Thyroid gland (tissue), 4 donors: ENCODE data around the gene ST7. TPM values are rescaled to one million over a fixed set of nuclear protein-coding genes. Genes with fewer than 3 reads are reported as not detected.

Experiments
- DNase-seq, 2 donors: peaks; one replicate each; pipeline ENCODE4 v3.0.0-alpha.2; 2019
- H3K27ac ChIP-seq, 3 donors: fragments of 200-600 bp; sonication (generic); 1 replicate in 2 of 3; 2 replicates in 1 of 3; pipeline ENCODE4 v1.5.1; 2016 to 2019; ENCODE audit warnings: mild to moderate bottlenecking in 1 of 3, moderate library complexity in 1 of 3
- H3K27me3 ChIP-seq: fragments of 200-600 bp; sonication (generic); one replicate; pipeline ENCODE4 v1.5.1; 2019
- H3K36me3 ChIP-seq, 2 donors: fragments of 200-600 bp; sonication (generic); one replicate each; pipeline ENCODE4 v1.5.1; 2016 to 2019
- H3K4me1 ChIP-seq, 2 donors: fragments of 200-600 bp; sonication (generic); one replicate each; pipeline ENCODE4 v1.5.1; 2017 to 2019
- H3K4me3 ChIP-seq, 3 donors: fragments of 200-600 bp; sonication (generic); replicated peaks in 1 of 3; 1 replicate in 2 of 3; 2 replicates in 1 of 3; pipeline ENCODE4 v1.5.1; 2016; ENCODE audit warnings: mild to moderate bottlenecking in 1 of 3
- H3K9me3 ChIP-seq: fragments of 200-600 bp; sonication (generic); one replicate; pipeline ENCODE4 v1.5.1; 2017
- CTCF ChIP-seq, 6 experiments: fragments of 200-600 bp in 3 of 6; fragments of 450-650 bp in 3 of 6; sonication (generic) in 3 of 6; IDR thresholded peaks; one replicate each; pipeline ENCODE4 v1.5.1; 2016 to 2019; ENCODE audit warnings: antibody characterized with exemption in 6 of 6, mild to moderate bottlenecking in 2 of 6, inconsistent platforms in 1 of 6, moderate library complexity in 1 of 6
- POLR2A ChIP-seq, 2 donors: fragments of 450-650 bp; IDR thresholded peaks; one replicate each; pipeline ENCODE4 v1.6.1; 2017; ENCODE audit warnings: antibody characterized with exemption in 2 of 2, mild to moderate bottlenecking in 2 of 2, moderate library complexity in 1 of 2
- WGBS, 2 donors: methylation state at CpG; one replicate each; pipeline ENCODE4 v1.1.5; 2017; 5-methylcytosine and 5-hydroxymethylcytosine counted together
- intact Hi-C: fragments of 100-400 bp; cut with DNase I; formaldehyde crosslinking; loops from one replicate; pipeline ENCODE4 v1.15.1; 2023
- total RNA-seq, 4 donors: library from RNA; depleted of rRNA; stranded (reverse); fragments of >200 nt; gene quantifications; one replicate each; pipeline ENCODE4 v1.2.3, GENCODE V29; 2016

ST7 gene
- total RNA-seq, 4 donors from 2014 or later: 62.8 to 75.1 (median 66.7) TPM

GRCh38 chr7:117143580-117143979, 190.3 kb downstream of the ST7 start:
- no peaks in the 10 kb centered on the region for H3K9me3 ChIP-seq
- H3K27me3 ChIP-seq: no peaks in the 10 kb centered on the region
- DNase-seq: no peak
- intact Hi-C loops: no loop called here
- WGBS, 2 donors: 85 to 86% methylated on average over 2 of the region's 2 CpGs
- TF ChIP-seq CTCF (IDR thresholded peaks at IDR 0.05) (no peak), POLR2A (IDR thresholded peaks at IDR 0.05) (no peak)
- no peaks in the 10 kb centered on the region for H3K36me3 ChIP-seq
- no peak overlapping the region for H3K27ac ChIP-seq
- H3K4me1 ChIP-seq: no peaks in the 10 kb centered on the region
- no peak overlapping the region for H3K4me3 ChIP-seq

- no peaks in the 10 kb centered on the region for H3K9me3 ChIP-seq
- intact Hi-C loops: no loop called here
- no peak overlapping the region for H3K27ac ChIP-seq
- no peak for DNase-seq
- TF ChIP-seq POLR2A (IDR thresholded peaks at IDR 0.05) (no peak), CTCF (IDR thresholded peaks at IDR 0.05) (no peak)
- H3K27me3 ChIP-seq: no peaks in the 10 kb centered on the region
- H3K4me3 ChIP-seq: no peak overlapping the region
- H3K36me3 ChIP-seq: no peaks in the 10 kb centered on the region
- WGBS, 2 donors: 87 to 95% methylated on average over 1 of the region's 1 CpG
- H3K4me1 ChIP-seq: no peaks in the 10 kb centered on the region
Observed at GRCh38 chr7:117145333-117145732, 192.0 kb downstream of the ST7 start.

GRCh38 chr7:117146059-117146458, 192.8 kb downstream of the ST7 start:
- intact Hi-C loops: no loop called here
- WGBS, 2 donors: 83 to 88% methylated on average over 1 of the region's 1 CpG

GRCh38 chr7:117146511-117146910, 193.2 kb downstream of the ST7 start:
- WGBS, 2 donors: 63 to 85% methylated on average over 3 of the region's 3 CpGs
- Histone ChIP-seq H3K9me3 (no peaks in the 10 kb centered on the region), H3K4me1 (no peaks in the 10 kb centered on the region), H3K4me3 (no peak overlapping the region), H3K27ac (no peak overlapping the region), H3K27me3 (no peaks in the 10 kb centered on the region), H3K36me3 (no peaks in the 10 kb centered on the region)
- peak; percentile 8 to 10 for DNase-seq
- intact Hi-C loops: no loop called here
- TF ChIP-seq CTCF (IDR thresholded peaks at IDR 0.05): no peak
- TF ChIP-seq POLR2A (IDR thresholded peaks at IDR 0.05): no peak

More at GRCh38 chr7:117146059-117146458, 192.8 kb downstream of the ST7 start:
- no peaks in the 10 kb centered on the region for H3K9me3 ChIP-seq
- no peak overlapping the region for H3K27ac ChIP-seq
- DNase-seq: no peak
- H3K27me3 ChIP-seq: no peaks in the 10 kb centered on the region
- H3K4me1 ChIP-seq: no peaks in the 10 kb centered on the region
- TF ChIP-seq POLR2A (IDR thresholded peaks at IDR 0.05): no peak
- no peak for TF ChIP-seq CTCF (IDR thresholded peaks at IDR 0.05)
- H3K4me3 ChIP-seq: no peak overlapping the region
- H3K36me3 ChIP-seq: no peaks in the 10 kb centered on the region

GRCh38 chr7:117148971-117149370, 195.7 kb downstream of the ST7 start:
- intact Hi-C loops: no loop called here
- Histone ChIP-seq H3K27me3 (no peaks in the 10 kb centered on the region), H3K9me3 (no peaks in the 10 kb centered on the region), H3K4me3 (no peak overlapping the region), H3K4me1 (no peaks in the 10 kb centered on the region), H3K36me3 (no peaks in the 10 kb centered on the region), H3K27ac (no peak overlapping the region)
- WGBS, 2 donors: 93 to 94% methylated on average over 4 of the region's 4 CpGs
- no peak for DNase-seq
- TF ChIP-seq POLR2A (IDR thresholded peaks at IDR 0.05) (no peak), CTCF (IDR thresholded peaks at IDR 0.05) (no peak)
